Hematopoietic multipotent progenitor cell treated with erythropoietin and hydrocortisone succinate and interleukin-3 and kit ligand, for 17 days (in vitro differentiated cells): ENCODE data around the gene EXOSC9.
"Not testable (repeated sequence)": the region's sequence is repeated elsewhere in the genome, so short reads cannot be mapped to it uniquely, and the experiment has no call there.

ENCODE experiments used
- DNase-seq: peaks from one replicate; pipeline ENCODE4 v3.0.0-alpha.2; 2015; ENCODE audit warnings: low spot score

EXOSC9 gene, protein sequence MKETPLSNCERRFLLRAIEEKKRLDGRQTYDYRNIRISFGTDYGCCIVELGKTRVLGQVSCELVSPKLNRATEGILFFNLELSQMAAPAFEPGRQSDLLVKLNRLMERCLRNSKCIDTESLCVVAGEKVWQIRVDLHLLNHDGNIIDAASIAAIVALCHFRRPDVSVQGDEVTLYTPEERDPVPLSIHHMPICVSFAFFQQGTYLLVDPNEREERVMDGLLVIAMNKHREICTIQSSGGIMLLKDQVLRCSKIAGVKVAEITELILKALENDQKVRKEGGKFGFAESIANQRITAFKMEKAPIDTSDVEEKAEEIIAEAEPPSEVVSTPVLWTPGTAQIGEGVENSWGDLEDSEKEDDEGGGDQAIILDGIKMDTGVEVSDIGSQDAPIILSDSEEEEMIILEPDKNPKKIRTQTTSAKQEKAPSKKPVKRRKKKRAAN

DNA sequence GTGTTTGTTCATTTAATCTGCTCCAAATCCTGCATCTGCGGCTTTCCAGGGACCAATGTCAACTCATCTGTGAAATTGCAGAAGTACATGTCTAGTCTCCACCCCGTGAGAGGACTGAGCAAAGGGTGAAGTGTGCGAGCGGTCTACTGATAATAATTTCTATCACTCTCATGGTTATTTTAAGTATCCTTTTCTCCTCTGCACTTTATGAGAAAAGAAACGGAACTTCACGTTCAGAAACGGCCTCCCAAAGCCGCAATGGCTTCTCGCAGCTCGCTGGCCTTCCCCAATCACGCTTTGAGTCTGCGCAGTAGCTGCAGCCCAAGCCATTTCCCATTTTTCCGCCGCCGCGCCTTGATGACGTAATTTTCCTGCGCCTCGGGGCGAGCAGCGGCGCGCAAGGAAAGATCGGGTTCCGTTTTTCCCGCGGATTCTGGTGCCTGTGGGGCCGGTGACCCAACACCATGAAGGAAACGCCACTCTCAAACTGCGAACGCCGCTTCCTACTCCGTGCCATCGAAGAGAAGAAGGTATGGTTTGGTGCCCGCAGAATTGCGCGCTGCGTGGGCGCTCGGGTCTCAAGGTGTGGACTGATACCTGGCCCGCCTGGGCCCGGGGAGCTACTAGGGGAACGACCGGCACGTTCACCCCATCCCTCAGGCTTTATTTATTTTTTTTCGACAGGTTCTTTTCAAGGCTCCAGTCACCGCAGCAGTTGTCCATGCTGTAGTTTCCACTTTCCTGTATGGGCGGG lies at the start of gene EXOSC9:
Gene EXOSC9 (plus strand): TSS at position 363 of the 754 bp plus-strand sequence. CDS start 102 bp downstream, at position 465.
- peak; percentile 96 for DNase-seq

DNA sequence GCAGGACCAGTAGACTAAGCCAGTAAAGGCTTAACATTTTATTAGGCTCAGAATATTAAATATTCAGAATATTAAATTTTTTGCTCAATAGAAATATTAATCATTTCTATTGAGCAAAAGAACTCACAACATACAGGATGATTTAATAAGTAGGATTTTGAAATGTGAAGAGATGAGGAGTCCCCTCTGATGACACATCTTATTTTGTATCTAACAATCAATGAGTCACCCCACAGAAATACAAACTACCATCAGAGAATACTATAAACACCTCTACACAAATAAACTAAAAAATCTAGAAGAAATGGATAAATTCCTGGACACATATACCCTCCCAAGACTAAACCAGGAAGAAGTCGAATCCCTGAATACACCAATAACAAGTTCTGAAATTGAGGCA lies 49.0 kb upstream of the EXOSC9 start:
- DNase-seq = not testable (repeated sequence)

DNA sequence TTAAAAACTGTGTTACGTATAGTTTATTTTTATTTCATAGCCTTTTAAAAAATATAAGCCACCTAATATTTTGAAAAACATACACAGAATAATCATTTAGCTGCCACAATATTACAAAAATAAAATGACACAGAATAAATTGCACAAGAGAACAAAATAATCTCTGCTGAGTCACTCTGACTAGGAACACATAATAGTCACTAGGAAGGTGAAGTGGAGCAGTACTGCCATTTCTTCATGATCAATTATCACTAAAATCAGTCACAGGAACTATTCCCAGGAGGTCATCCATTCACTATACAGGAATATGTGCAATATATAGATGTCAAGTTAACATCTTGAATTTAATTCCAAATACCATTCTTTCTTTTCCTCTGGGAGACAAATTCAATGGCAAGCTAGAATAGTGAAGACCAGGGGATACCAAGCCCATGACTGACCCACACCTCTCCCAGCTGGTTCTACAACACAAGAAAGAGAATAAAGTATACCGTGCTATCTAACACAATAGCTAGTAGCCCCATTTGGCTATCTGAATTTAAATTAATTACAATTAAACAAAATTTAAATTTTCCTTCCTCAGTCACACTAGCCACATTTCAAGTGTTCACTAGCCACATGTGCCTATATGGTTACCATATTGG lies 42.1 kb upstream of the EXOSC9 start:
- no peak for DNase-seq

DNA sequence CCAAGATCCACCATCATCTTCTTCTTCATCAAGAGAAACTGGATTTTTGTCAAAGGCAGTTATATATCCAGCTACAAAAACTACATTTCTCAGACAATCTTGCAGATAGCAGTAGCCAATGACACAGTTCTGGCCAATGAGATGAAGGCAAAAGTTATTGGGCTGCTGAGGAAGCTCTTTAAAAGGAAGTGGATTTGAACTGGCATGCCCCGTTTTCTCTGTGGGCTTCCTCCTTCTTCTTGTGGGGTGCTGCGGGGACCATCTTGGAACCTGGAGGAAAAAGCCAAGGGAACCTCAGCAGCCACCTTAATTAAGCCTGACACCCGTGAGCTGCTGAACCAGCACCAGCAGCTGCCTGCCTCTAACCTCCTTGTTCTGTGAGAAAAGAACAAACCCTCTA lies 40.9 kb upstream of the EXOSC9 start:
- DNase-seq = no peak

DNA sequence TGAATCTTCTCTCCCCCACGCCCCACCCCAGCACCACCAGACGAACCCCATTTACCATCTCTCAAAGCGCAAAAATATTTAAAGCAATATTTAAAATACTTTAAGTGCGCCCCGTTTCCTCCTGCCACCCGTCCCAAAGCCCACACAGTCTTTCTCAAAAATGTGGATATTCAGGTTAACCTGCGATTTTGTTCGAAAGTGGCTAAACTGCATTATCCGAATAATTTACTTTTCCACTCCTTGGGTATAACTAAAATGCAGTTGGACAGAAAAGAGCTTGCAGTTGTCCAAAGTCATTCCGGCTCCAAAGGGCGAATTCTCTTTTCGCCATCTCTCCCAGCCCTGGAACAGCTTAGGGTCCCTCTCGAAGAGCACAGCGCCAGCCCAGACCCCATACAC lies 36.8 kb upstream of the EXOSC9 start:
- DNase-seq = no peak

DNA sequence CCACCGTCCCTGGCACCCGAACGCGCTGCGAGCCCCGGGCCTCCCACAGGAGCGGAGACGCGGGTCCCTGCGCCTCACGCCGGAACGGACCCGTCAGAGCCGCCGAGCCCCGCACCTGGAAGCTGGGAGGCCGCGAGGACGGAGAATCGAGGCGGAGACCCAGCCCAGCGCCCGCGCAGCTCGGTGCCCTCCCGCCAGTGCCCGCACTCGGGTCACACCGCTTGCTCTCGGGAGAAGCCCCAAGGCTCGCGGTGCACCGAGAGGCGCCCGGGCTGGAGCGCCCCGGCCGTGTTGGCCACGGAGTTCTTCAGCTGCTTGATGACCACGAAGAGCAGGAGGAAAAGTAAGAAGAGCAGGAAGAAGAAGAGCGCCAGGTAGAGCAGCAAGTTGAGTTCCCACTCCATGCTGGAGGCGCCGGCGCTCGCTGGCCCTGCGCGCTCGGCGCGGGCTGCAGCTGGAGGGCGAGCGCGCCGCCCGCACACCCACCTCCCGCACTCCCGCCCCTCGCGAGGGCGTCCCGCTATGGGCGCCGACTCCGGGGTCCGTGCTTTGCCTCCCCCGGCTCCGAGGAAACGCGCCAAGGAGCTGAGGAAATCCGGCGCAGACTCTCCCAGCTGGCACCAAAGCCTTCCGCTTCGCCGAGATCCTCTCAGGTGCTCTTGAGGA lies 36.3 kb upstream of the EXOSC9 start, which contains the start of gene SMIM43:
Gene SMIM43 (minus strand): TSS at position 463 of the 666 bp plus-strand sequence. CDS start 59 bp downstream, at position 404.
- DNase-seq = no peak

DNA sequence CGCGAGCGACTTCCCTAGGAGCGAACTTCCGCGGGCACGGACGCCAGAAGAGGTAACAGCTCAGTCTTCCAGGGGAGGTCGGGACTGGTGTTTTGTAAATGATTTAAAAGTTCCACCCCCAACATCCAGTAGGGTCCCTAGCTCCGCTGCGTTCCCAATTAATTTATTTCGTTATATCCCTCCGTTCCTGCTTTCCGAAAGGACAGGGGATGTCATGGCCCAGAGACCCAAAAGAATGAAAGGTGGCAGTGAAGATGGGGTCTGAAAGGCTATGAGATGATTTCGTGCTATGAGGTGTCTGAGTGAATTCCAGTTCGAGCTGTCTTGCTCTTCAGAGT lies 35.8 kb upstream of the EXOSC9 start:
- DNase-seq = no peak

DNA sequence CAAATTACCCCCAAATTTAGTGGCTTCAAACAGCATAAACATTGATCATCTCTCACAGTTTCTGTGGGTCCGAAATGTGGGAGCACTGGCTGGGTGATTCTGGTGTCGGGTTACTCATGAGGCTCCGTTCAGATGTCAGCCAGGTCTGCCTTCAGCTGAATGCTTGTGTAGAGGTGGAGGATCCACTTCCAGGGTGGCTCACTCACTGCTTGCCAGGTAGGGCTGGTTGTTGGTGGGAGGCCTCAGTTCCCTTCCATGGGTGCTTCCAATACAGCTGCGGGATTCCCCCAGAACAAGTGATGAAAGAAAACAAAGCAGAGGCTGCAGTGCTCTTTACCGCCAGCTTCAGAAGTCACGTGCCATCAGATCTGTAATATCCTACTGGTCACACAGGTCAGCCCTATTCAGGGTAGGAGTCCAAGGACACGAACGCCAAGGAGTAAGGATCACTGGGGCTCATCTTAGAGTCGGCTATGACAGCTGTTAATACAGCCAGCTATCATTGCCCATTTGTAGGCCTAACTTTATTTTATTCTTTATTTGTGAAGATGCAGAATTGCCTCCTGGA lies 35.1 kb upstream of the EXOSC9 start:
- no peak for DNase-seq

DNA sequence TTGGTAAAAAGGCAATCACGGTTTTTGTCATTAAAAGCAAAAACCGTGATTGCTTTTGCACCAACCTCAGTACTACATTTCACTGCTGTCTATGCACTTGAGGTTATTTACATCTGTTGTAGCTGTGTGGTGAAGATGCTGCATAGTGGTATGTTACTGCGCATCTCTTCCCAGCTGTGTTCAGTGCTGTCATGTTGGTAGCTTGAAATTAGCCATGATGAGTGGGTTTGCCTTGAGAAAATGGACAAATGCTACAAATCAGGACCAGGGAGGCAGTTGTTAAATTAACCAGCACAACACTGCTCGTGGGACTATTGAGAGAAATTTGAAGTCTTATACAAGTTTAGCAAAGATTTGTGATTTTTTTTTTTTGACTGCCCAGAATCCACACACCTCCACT lies 34.0 kb upstream of the EXOSC9 start:
- DNase-seq = no peak

DNA sequence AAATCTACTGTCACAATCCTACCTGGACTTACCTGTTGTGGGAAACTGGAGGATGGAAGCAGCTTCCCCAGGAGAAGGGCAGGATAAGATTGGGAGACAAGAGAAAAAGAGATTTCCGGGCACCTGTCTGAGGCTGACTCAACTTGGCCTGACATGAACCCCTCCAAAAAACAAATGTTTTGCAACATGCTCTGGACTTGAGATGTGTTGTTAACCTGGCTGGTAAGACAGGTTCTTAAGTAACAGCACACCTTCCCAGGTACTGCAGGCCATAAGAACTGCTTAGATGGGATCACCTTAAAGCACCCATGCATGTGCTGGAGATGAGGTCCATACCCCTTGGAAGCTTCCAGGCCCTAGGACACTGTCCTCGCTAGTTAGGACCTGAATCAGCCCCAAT lies 31.8 kb upstream of the EXOSC9 start:
- DNase-seq = no peak

DNA sequence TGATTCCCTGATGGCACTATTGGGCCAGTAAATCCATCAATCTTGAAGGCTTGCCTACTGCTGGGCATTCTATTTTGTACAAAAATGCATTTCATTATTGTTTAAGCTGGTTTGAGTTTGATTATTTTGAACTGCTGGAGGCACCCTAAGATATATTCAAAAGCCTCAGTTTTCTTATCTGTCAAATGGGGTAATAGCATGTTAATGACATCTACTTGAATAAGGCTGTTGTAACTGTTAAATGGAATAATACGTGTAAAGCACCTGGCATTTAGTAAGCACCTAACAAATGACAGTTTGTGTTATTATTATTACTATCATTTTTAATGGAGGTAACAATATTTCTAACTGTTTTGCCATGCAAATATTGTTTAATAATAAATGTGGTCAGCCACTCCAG lies 29.3 kb upstream of the EXOSC9 start:
- no peak for DNase-seq

DNA sequence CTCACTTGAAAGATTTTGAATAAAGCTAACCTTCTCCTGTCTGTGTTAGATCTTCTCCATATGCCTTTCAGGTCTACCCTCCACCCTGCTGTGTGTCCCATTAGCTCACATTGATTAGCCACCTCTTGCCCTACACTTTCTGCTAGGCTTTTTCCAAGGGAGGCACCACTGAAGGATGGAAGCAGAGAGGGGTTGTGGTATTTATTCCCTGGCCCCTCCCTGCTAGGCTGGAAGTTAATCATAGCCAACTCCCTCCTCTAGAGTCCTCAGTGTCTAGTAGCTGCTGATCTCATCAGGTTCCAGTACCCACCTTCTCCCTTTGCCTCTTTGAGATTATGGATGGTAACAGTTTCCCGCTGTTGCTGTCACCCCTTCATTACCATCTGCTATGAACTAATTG lies 27.2 kb upstream of the EXOSC9 start:
- no peak for DNase-seq

DNA sequence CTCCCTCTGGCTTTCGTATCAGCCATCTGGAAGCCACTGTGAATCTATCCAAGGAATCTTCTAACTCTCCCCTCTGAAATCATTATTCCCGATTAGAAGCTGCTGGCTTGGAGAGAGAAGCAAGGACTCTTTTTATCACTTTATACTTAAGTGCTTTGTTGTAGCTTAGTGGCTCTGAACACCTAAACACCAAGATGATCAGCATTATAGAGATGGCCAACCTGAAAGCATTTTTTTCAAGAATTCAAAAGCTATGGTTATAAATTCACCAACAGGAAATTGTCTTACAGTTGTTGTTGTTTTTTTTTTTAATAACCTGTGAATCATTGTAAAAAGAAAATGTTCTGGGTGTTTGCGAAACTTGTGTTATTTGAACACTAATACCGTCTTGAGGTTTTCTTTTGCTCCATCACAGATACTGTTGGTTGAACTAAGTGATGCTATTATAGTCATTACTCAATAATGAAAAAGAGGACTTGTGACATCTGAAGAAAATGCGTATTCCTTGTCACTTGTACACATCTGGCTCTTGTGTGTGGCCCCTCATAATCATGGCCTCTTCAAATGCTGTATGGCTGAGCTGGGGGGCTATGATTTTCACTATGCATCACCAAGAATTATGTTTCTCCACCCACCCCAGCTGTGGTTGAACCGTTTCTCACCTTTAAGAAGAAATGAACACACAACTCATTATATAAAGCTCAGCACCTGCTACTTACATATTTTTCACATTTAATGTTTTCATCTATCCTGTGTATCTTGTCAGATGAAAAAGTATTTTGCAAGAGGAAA lies 24.3 kb upstream of the EXOSC9 start:
- no peak for DNase-seq

DNA sequence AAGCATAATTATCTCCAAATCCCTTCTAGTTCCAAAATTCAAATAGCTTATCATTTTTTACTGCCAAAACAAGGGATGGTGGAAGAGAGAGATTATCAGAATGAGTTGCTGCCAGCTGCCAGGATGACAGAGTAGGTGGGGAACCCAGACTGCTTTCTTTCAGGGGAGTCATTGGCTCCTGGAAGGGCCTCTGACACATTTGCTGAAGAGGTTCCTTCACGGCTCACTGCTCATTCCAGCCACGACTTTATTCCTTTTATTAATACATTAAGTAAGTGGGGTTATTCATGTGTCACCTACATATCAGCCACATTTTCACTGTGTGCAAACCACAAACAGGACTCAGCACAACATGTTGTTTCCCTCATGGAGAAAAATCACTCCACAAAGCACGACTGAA lies 23.5 kb upstream of the EXOSC9 start:
- no peak for DNase-seq

DNA sequence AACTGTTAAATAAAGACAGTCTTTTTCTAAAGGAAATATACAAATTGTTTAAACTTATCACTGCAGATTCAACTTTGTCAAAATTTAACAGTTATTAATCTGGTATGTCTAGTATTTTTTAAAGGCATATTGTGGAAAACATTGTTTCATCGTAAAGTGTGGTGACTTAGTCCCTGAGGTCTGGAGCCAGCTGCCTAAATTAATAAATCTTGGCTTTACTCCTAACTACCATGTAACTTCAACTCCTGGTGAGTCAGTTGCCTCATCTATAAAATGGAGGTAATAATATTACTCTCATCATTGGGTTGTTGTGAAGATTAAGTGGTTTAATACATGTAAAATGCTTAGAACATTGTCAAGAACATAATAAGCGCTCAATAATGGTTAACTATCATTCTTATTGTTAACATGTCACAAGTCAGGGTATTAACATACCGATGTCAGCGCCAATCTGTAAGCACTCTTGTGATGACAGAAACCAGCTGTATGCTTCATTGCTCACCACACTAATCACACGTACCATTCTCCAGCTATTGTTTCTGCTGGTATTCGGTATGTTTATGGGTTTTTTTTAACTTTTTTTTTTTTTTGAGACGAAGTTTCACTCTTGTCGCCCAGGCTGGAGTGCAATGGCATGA lies 22.0 kb upstream of the EXOSC9 start:
- DNase-seq = no peak

DNA sequence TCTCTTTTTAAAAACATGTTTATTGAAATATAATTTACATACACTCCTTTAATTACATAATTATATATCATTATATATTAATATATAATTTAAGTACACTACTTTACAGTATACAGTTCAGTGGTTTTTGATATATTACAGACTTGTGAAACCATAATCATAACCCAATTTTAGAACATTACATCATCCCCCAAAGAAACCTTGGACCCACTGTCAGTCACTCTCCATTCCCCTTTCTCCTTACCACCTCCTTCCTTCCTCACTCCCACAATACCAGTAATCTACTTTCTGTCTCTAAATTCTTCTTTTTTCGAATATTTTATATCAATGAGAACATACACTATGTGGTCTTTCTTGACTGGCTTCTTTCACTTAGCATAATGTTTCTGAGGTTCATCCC lies 17.9 kb upstream of the EXOSC9 start:
- DNase-seq = no peak

DNA sequence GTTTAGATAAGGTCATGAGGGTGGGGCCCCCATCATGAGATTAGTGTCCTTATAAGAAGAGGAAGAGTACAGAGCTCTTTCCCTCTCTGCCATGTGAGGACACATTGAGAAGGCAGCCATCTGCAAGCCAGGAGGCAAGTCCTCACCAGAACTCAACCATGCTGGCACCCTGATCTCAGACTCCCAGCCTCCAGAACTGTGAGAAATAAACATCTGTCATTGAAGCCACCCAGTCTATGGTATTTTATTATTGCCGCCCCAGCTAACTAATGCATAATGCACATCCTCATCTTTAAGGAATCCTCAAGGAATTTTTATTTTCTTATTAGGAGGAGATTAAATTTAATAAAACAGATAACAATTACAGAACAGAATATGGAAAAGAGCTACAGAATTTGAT lies 16.7 kb upstream of the EXOSC9 start:
- DNase-seq = no peak

DNA sequence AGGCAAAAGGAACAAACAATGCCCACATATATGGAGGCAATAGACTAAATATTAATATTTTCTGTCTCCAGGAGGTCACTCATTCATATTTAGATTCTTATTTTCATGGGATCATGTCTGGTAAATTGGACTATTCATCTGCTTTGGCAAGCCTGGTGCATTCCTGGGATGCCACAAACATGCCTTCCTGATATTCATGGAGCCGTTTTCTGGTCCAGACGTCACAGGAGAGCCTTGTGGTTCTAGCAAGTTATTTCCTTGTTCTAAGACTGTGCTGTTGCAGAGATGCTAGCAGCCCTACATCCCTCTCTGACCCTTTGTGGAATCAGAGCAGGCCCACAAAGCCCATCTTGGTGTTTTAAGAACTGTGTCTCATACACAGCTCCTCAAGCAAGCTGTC lies 16.1 kb upstream of the EXOSC9 start:
- DNase-seq = no peak

DNA sequence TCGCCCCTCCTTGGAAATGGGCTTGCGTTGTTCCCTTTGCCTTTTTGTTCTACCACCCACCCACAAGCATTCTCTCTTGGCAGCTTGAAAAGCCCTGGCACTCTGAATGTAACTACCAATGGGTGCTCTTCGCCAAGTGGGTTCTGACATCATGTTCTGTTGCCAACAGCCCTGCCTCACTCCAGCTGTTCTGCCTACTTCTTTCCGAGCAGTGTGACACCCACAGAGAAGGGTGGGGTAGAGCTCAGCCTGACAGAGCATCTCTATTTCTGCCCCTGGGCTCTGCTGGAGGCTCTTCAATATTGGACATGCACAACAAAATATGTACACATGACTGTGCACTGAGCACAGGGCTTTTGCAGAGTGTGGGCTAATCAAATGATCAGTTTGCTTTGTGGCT lies 15.6 kb upstream of the EXOSC9 start:
- DNase-seq = no peak

DNA sequence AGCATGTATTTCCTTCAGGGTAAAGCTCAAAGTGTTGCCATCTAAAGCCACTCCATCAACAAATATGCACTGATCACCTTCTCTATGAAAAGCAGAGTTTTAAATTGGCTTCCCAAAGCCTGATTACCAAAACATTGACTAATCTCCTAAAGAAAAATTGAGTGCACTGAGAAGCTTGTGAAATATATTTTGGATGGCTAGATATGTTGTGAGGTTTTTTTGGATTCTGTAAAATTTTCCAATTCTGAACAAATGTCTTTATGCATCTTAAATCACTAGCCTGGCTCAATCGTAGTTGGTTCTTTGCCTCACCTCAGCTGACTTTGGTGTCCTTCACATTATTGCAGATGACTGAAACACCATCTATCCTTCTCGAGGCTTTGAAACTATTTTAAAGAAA lies 14.9 kb upstream of the EXOSC9 start:
- DNase-seq = no peak

DNA sequence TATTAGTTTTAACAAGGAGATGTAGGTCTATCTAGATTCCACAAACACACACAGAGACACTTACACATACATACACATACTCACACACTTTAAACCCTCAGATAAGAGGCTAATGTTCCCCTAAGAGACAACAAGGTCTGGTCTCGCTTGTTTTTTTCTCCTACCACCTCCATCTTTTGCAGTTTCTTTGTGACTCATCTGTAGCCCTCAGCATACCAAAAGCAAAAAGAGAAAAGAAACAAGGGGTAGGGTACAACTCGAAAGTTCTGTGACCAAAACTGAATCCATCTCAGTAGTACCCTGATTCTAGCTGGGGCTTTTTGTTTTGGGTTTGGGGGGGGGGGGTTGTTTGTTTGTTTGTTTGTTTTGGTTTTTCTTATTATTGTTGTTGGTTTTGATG lies 12.2 kb upstream of the EXOSC9 start:
- no peak for DNase-seq
